Hematopoietic multipotent progenitor cell treated with erythropoietin and hydrocortisone succinate and interleukin-3 and kit ligand, for 4 days (in vitro differentiated cells): ENCODE data around the gene SEC11C.
"Not testable (repeated sequence)": the region's sequence is repeated elsewhere in the genome, so short reads cannot be mapped to it uniquely, and the experiment has no call there.

ENCODE experiments used
- DNase-seq: peaks from one replicate; pipeline ENCODE4 v3.0.0-alpha.2; 2015

SEC11C gene

DNA sequence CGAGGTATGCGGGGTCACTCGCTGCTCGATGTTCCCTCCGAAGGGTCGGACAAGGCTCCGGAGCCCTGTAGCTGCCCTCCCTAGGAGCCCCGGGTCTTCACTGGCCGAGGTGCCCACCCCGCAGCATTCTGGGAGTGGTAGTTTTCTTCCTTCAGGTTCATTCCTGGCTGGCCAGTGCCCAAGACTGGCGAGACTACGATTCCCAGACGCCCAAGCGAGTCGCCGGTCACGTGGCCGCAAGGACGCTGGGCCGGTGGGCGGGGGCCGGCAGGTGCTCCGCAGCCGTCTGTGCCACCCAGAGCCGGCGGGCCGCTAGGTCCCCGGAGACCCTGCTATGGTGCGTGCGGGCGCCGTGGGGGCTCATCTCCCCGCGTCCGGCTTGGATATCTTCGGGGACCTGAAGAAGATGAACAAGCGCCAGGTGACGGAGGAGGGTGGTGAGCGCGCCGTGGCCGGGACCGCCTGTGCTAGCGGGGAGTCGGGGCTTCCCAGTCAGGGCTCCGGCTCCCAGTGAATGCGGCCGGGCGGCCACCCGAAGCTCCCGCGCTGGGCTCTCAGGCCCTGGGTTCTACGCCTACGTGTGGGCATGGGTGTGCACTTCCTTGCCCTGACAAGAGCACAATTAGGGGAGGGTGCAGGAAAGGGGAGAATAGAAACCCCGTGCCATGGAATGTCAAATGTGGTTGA lies at the start of gene SEC11C:
Gene SEC11C, plus strand, starts transcription at position 270 of the 687 bp plus-strand sequence. Its CDS starts 65 bp downstream, at position 335.
- DNase-seq: peak; percentile 99

DNA sequence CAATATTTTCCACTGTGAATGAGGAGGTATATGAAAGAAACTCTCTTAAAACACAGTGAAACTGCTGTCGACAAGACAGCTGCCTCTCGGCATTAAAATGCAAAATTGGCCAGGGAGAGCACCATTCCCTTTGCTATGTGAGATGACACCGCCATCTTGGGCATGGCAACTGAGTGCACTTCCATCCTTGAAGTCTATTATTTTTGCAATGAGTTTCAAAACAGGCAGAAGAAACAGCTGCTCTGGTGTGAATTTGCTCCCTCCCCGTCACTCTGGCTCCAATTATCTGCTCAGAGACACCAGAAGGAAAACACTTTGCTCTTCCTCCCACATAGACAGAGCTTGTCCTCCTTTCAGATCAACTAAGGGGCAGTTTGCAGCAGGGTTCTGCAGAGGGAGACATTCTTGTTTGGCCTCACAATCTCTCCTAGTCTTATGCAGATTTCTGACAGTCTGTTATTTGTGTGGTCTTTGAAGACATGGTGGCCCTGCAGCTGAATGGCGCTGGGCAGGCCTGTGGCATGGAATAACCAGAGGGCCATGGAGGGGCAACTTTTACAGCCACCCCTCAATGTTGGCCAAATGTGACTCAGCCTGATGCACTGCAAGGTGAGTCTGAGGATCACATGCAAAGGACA lies 48.6 kb upstream of the SEC11C start:
- DNase-seq: no peak

DNA sequence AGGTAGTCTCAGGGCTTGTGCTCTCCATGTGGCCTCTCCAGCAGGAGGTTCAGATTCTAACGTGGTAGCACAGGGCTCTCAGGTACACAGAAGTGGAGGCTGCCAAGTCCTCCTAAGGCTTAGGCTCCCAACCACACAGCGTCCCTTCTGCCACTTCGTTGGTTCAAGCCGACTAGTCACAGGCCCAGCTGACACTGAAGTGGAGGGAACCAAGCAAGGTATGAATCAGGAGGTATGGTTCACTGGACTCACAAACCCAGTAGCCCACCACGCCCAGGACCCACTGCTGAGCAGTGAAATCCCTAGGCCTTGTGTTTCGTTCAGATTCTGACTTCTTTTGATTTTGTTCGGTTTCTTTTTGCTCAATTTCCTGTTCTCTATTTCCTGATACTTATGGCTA lies 46.0 kb upstream of the SEC11C start:
- DNase-seq: no peak

- DNase-seq: no peak
Measured at GRCh38 chr18:59094569-59094968, 45.1 kb upstream of the SEC11C start.

- DNase-seq: no peak
Measured at GRCh38 chr18:59096098-59096789, 43.4 kb upstream of the SEC11C start.

DNA sequence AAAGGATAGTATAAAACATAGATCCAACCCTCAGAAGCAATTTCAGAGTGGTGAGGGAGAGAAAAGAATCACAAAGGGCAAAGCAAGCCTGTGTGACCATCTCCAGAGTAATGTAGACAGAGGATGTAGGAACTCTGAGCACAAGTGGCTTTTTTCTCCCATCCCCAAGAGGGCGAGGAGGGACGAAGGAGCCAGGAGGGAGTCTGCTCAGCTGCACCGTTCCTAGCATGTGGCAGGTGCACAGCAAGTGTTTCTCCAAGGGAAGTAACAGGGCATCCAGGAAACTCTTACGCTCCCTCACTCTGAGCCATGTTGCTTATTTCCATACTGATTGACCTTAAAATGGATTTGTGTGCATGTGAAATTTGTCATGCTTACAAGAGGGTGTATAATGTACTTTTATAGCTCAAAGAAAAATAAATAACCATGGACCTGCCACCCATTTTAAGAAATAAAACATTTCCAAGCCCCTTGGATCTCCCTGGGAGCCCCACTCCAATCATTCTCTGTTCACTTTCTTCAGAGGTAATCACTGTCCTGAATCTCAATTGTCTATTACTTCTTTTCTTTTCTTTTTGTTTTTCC lies 37.8 kb upstream of the SEC11C start:
- DNase-seq: no peak

DNA sequence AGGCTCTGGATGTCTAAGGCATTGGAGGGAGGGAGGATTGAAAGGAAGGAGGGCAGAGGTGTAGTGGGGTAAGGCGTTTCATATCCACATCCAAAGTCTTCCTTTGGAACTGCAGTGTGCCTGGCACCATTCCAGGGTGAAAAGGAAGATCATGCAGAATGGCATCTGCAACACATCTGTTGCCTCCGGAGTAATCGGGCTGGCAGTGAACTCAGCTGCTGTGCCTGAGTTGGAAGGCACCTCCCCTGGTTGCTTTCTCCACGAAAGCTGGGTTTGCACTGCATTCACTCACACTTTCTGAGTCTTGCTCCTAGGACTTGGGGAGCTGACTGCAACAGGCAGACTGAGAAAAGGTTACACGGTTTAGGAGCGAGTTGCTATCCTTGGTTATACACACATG lies 30.3 kb upstream of the SEC11C start:
- DNase-seq: no peak

- DNase-seq: no peak
Measured at GRCh38 chr18:59114160-59114559, 25.5 kb upstream of the SEC11C start.

DNA sequence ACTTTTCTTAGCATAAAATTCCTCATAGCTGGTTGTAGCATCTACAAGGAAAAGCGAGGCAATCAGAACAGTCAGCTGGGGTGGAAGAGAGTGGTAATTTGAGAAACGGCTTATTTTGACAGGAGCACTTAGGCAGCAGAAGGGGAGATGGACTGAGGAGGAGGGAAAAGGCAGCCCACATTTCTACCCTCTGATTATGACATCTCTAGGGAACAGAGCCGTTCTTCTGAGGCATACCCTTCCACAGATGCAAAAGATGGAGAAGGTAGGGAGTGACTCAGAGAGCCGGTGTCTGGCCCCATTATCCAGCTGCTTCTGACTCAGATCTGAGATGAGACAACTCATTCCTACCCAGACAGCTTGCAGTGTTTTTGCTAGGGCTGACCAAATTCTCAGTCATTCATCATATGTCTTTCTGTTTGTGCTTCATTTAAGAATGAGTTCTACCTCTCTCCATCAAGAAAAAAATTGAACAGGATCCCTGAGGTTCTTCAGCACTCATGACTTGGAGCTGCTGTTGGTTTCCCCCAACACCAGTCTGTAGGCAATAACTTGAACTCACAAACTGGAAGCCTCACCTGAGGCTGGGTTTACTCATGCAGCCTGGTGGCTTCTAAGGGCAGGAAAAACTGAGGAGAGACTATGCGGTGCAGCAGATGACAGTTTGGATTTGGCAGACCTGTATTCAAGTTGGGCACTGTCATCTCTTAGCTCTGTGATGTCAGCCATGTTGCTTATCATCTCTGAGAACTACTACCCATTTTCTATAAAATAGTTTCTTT lies 15.9 kb upstream of the SEC11C start:
- no peak for DNase-seq

- no peak for DNase-seq
Measured at GRCh38 chr18:59124370-59124704, 15.3 kb upstream of the SEC11C start.

GRCh38 chr18:59127047-59127446 lies 12.6 kb upstream of the SEC11C start:
- DNase-seq: no peak

- DNase-seq: no peak
Measured at GRCh38 chr18:59129951-59130703, 9.6 kb upstream of the SEC11C start.

- DNase-seq: no peak
Measured at GRCh38 chr18:59132810-59133465, 6.7 kb upstream of the SEC11C start.

- peak; percentile 96 for DNase-seq
Measured at GRCh38 chr18:59139291-59139614, 431 bp upstream of the SEC11C start.

GRCh38 chr18:59140302-59140885 lies 710 bp downstream of the SEC11C start:
- no peak for DNase-seq

DNA sequence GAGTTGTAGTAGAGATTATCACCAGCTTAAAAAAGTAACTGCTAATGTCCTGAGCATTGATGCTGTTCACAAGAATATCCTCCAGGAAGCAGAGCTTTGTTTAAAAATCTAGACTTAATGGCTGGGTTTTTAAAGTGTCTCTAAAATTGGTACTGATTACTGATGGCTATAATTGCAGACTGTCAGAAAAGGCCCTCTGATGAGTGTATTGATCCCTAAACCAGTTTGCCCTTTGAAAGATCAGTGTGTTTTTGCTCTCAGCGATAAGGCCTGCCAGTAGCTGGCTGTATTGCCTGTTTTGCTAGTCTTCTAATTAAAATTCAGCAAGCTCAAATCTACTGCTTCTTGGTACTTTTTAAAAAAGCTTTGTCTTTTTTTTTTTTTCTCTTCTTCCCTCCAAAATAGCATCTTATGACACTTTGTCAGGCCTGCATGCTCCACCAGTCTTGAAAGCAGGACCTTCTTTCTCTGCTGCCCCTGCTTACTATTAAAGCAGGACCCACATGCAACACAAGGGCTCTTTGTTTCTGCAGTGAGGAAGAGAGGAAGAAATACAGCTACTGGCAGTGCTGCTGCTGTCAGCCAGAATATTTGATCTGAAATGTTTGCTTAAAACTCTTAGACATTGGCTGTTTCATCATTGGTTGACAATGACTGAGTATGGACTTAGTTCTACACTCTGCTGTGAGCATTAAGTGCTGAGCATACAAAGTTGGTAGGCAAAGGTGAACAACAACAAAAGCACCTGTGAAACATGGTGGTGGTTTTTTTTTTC lies 1.8 kb downstream of the SEC11C start:
- no peak for DNase-seq

DNA sequence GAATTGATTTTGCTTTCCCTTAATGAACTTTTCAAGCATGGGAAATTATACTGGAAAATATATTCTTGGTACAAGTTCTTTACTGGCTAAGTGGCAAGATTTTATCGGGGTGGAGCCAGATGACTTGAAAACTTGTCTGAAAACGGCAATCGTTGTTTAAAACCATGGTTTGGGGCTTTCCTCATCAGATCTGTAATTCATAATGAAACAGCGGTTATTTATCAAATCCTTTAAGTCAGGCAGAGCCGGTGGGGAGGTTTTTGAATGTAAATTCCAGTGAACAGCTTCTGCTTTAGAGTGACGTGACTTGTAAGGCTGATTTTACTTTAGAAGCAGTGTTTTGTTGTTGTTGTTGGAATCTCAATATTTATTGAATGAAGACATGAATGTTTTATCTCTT lies 2.6 kb downstream of the SEC11C start:
- DNase-seq: no peak

- not testable (repeated sequence) for DNase-seq
Measured at GRCh38 chr18:59142800-59143416, 3.2 kb downstream of the SEC11C start.

DNA sequence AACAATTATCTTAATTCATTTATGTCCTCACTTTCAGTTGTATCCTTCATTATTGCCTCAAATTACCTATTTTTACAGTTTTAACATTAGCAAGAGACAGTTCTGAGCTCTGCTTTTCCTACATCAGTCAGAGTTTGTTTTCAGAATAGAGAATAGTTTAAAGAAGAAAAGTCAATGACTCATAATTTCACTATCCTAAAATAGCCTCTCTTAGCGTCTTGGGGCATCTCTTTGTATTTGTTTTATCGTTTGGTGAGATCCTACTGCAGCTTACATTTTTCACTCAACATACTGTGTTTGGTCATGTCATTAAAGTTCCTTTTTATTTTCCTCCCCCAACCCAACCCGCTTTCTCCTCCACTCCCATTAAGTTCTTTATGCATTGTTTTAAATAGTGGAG lies 3.8 kb downstream of the SEC11C start:
- DNase-seq: no peak

GRCh38 chr18:59144483-59144882 lies 4.8 kb downstream of the SEC11C start:
- no peak for DNase-seq
